ENCODE data around the gene RBFA.
"Not testable (repeated sequence)": the region's sequence is repeated elsewhere in the genome, so short reads cannot be mapped to it uniquely, and the experiment has no call there.

RBFA gene

GRCh38 chr18:80034068-80034851 lies at the start of gene RBFA:
Gene RBFA (plus strand): TSS chr18:80034434. CDS start chr18:80034496, 62 bp downstream.
- peak; percentile 100 for DNase-seq

- no peak for DNase-seq
Observed at GRCh38 chr18:79985172-79985571, 49.1 kb upstream of the RBFA start.

- no peak for DNase-seq
Observed at GRCh38 chr18:79986726-79987125, 47.5 kb upstream of the RBFA start.

- DNase-seq = no peak
Observed at GRCh38 chr18:79987566-79987965, 46.7 kb upstream of the RBFA start.

GRCh38 chr18:79988071-79988450 lies 46.2 kb upstream of the RBFA start:
- peak; percentile 67 for DNase-seq

- peak; percentile 85 for DNase-seq
Observed at GRCh38 chr18:79988451-79989194, 45.6 kb upstream of the RBFA start, which contains the start of gene TXNL4A. Gene TXNL4A (minus strand): TSS chr18:79988563. CDS start chr18:79988392, 171 bp downstream.

GRCh38 chr18:79989195-79989497 lies 45.1 kb upstream of the RBFA start:
- DNase-seq = no peak

- no peak for DNase-seq
Observed at GRCh38 chr18:79991494-79991893, 42.7 kb upstream of the RBFA start.

- not testable (repeated sequence) for DNase-seq
Observed at GRCh38 chr18:79999701-80000100, 34.5 kb upstream of the RBFA start.

- DNase-seq = no peak
Observed at GRCh38 chr18:80000877-80001276, 33.4 kb upstream of the RBFA start.

GRCh38 chr18:80002468-80002867 lies 31.8 kb upstream of the RBFA start:
- DNase-seq = no peak

- DNase-seq = no peak
Observed at GRCh38 chr18:80004600-80005342, 29.5 kb upstream of the RBFA start.

- DNase-seq = no peak
Observed at GRCh38 chr18:80006724-80007123, 27.5 kb upstream of the RBFA start.

- no peak for DNase-seq
Observed at GRCh38 chr18:80009661-80010550, 24.3 kb upstream of the RBFA start.

- no peak for DNase-seq
Observed at GRCh38 chr18:80010551-80010906, 23.7 kb upstream of the RBFA start.

GRCh38 chr18:80011496-80012137 lies 22.6 kb upstream of the RBFA start:
- not testable (repeated sequence) for DNase-seq

GRCh38 chr18:80012714-80013113 lies 21.5 kb upstream of the RBFA start:
- DNase-seq = no peak

GRCh38 chr18:80022613-80023012 lies 11.6 kb upstream of the RBFA start:
- peak; percentile 17 for DNase-seq

GRCh38 chr18:80023173-80023572 lies 11.1 kb upstream of the RBFA start:
- DNase-seq = no peak

- DNase-seq = no peak
Observed at GRCh38 chr18:80026363-80026762, 7.9 kb upstream of the RBFA start.

GRCh38 chr18:80027719-80028118 lies 6.5 kb upstream of the RBFA start:
- not testable (repeated sequence) for DNase-seq

- no peak for DNase-seq
Observed at GRCh38 chr18:80029690-80030089, 4.5 kb upstream of the RBFA start.
